Body of pancreas (tissue), 4 donors: ENCODE data around the gene SHFL. TPM values are rescaled to one million over a fixed set of nuclear protein-coding genes. Genes with fewer than 3 reads are reported as not detected.

Experiments
- ATAC-seq: fragments of 150-250 bp; one replicate; pipeline ENCODE4 v1.9.1; 2016
- DNase-seq, 4 donors: peaks; one replicate each; pipeline ENCODE4 v3.0.0-alpha.2; 2019
- H3K27ac ChIP-seq, 4 donors: fragments of 200-600 bp; sonication (generic); 1 replicate in 3 of 4; 2 replicates in 1 of 4; pipeline versions ENCODE4 v1.5.1 to v1.6.1; 2016 to 2019; ENCODE audit warnings: mild to moderate bottlenecking in 1 of 4, mixed read lengths in 1 of 4, moderate library complexity in 1 of 4
- H3K27me3 ChIP-seq, 2 donors: fragments of 200-600 bp; sonication (generic); one replicate each; pipeline ENCODE4 v1.6.0; 2016; ENCODE audit warnings: mild to moderate bottlenecking in 1 of 2
- H3K36me3 ChIP-seq, 2 donors: fragments of 200-600 bp; sonication (generic); replicated peaks in 1 of 2; 2 replicates each; pipeline ENCODE4 v1.5.1; 2016; ENCODE audit warnings: low read depth in 2 of 2; ENCODE audit not compliant: insufficient read depth in 1 of 2
- H3K4me1 ChIP-seq: fragments of 200-600 bp; sonication (generic); one replicate; pipeline ENCODE4 v1.6.0; 2016
- H3K4me3 ChIP-seq, 2 donors: fragments of 200-600 bp; sonication (generic); 1 replicate in 1 of 2; 2 replicates in 1 of 2; pipeline ENCODE4 v1.5.1; 2016 to 2019
- H3K9me3 ChIP-seq, 3 donors: fragments of 200-600 bp; sonication (generic); 1 replicate in 2 of 3; 2 replicates in 1 of 3; pipeline ENCODE4 v1.5.1; 2016
- POLR2A ChIP-seq, 3 donors: fragments of 450-650 bp; IDR thresholded peaks; one replicate each; pipeline ENCODE4 v1.6.1; 2016; ENCODE audit warnings: antibody characterized with exemption in 3 of 3, mild to moderate bottlenecking in 2 of 3
- WGBS, 2 donors: methylation state at CpG; one replicate each; pipeline ENCODE4 v1.1.5; 2017; 5-methylcytosine and 5-hydroxymethylcytosine counted together
- intact Hi-C: fragments of 100-400 bp; cut with DNase I; formaldehyde crosslinking; loops from one replicate; pipeline ENCODE4 v1.15.1; 2023
- total RNA-seq, 2 donors: library from RNA; depleted of rRNA; stranded (reverse); fragments of >200 nt; gene quantifications; one replicate each; pipeline ENCODE4 v1.1.0, GENCODE V29; 2016
- TF ChIP-seq, protein P1 (sequence below), 7 experiments: fragments of 450-650 bp in 4 of 7; fragments of 200-600 bp in 3 of 7; sonication (generic) in 3 of 7; IDR thresholded peaks; one replicate each; pipeline ENCODE4 v1.5.1; 2016 to 2019; ENCODE audit warnings: antibody characterized with exemption in 7 of 7

The SHFL gene
- total RNA-seq, 2 donors from 2014 or later, result 19.1 to 21.0 TPM

DNA sequence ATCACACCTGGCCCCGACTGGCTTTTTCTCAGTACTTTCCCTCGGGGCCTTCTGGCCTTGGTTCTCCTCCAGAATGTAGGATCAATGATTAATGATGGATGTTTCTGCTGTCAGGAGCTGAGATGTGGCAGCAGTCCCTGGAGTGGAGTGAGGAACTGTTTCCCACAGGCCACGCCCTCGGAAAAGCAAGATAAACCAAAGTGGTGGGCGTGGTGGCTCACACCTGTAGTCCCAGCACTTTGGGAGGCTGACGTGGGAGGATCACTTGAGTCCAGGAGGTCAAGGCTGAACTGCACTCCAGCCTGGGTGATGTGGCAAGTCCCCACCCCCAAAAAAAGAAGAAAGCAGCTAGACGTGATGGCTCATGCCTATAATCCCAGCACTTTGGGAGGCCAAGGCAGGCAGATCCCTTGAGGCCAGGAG lies 7.1 kb upstream of the SHFL start:
- no peaks in the 10 kb centered on the region for H3K27me3 ChIP-seq
- H3K27ac ChIP-seq, result peak overlapping the region in 2 of 4 donors; percentile 41 to 55
- DNase-seq, result peak; percentile 62 to 67 (median 64)
- H3K4me1 ChIP-seq, result peaks cover 12% of the 10 kb centered on the region
- no peaks in the 10 kb centered on the region for H3K36me3 ChIP-seq
- H3K4me3 ChIP-seq, result no peak overlapping the region
- 16 to 27% methylated on average over 5 to 7 of the region's 7 CpGs for WGBS, 2 donors
- no peak for TF ChIP-seq POLR2A (IDR thresholded peaks at IDR 0.05)
- TF ChIP-seq, protein P1, sequence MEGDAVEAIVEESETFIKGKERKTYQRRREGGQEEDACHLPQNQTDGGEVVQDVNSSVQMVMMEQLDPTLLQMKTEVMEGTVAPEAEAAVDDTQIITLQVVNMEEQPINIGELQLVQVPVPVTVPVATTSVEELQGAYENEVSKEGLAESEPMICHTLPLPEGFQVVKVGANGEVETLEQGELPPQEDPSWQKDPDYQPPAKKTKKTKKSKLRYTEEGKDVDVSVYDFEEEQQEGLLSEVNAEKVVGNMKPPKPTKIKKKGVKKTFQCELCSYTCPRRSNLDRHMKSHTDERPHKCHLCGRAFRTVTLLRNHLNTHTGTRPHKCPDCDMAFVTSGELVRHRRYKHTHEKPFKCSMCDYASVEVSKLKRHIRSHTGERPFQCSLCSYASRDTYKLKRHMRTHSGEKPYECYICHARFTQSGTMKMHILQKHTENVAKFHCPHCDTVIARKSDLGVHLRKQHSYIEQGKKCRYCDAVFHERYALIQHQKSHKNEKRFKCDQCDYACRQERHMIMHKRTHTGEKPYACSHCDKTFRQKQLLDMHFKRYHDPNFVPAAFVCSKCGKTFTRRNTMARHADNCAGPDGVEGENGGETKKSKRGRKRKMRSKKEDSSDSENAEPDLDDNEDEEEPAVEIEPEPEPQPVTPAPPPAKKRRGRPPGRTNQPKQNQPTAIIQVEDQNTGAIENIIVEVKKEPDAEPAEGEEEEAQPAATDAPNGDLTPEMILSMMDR (IDR thresholded peaks at IDR 0.05), result no peak
- peak; percentile 91 for ATAC-seq
- no peaks in the 10 kb centered on the region for H3K9me3 ChIP-seq
- intact Hi-C loops, result no loop called here

DNA sequence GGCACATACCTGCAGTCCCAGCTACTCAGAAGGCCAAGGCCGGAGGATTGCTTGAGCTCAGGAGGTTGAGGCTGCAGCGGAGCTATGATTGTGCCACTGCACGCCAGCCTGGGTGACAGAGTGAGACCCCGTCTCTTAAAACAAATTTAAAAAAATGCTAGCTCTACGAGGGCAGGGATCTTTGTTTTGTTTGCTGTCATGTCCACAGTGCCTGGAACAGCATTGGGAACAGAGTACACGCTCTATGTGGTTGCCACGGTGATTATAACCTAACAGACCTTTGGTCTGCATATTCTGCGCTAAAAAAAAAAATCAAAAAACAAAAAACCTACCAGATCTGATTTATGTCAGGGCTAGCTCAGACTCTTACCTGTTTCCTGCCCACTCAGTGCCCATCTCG lies 2.2 kb upstream of the SHFL start:
- Histone ChIP-seq H3K27me3 (no peaks in the 10 kb centered on the region), H3K27ac (no peak overlapping the region), H3K9me3 (no peaks in the 10 kb centered on the region), H3K36me3 (no peaks in the 10 kb centered on the region), H3K4me1 (peaks cover 6% of the 10 kb centered on the region), H3K4me3 (no peak overlapping the region)
- ATAC-seq (no peak), DNase-seq (no peak)
- intact Hi-C loops, result no loop called here
- WGBS, 2 donors, result 80 to 82% methylated on average over 9 of the region's 9 CpGs
- TF ChIP-seq, protein P1 (IDR thresholded peaks at IDR 0.05), result no peak
- TF ChIP-seq POLR2A (IDR thresholded peaks at IDR 0.05), result no peak

DNA sequence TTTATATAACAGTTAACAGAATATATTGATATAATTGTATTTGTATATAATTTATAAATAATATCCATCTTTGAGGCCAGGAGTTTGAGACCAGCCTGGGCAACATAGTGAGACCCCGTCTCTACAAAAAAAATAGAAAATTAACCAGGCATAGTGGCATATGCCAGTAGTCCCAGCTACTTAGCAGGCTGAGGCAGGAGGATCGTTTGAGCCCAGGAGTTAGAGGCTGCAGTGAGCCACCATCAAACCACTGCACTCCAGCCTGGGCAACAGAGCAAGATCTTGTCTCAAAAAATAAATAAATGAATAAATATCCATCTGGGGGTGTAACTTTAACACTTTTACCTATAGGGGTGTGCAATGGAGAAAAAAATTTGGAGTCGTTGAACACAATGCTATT lies 1.3 kb upstream of the SHFL start:
- ATAC-seq, result no peak
- no peaks in the 10 kb centered on the region for H3K27me3 ChIP-seq
- H3K4me3 ChIP-seq, result no peak overlapping the region
- H3K9me3 ChIP-seq, result no peaks in the 10 kb centered on the region
- no peak for DNase-seq
- no peaks in the 10 kb centered on the region for H3K36me3 ChIP-seq
- no peak for TF ChIP-seq POLR2A (IDR thresholded peaks at IDR 0.05)
- TF ChIP-seq, protein P1 (IDR thresholded peaks at IDR 0.05), result no peak
- intact Hi-C loops, result no loop called here
- 73 to 76% methylated on average over 3 of the region's 3 CpGs for WGBS, 2 donors
- no peaks in the 10 kb centered on the region for H3K4me1 ChIP-seq
- no peak overlapping the region for H3K27ac ChIP-seq

DNA sequence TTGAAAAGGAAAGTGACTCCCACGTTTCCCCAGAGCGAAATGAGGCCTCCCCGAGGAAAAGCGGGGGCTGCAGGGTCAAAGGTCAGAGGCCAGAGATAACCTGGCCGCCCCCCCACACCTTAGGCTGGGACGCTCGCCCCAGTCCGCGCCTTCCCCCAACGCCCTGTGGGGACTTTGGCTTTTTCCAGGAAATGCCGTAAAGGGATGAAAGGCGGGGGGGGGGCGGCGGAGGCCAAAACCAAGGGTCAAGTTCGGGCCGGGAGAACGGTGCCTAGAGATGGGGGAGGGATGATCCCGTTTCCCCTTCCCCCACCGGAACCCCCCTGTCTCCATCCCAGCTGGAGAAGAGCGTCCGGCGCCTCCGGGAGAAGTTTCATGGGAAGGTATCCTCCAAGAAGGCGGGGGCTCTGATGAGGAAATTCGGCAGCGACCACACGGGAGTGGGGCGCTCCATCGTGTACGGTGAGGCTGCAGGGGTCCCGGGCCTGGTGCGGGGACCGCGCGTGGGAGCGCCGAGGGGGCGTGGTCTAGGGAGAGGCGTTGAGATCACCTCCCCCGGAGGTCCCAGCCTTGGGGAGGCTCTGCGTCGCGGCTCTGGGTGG lies 575 bp downstream of the SHFL start:
- DNase-seq (peak in 1 of 4 donors; percentile 28), ATAC-seq (peak; percentile 23)
- no peak for TF ChIP-seq POLR2A (IDR thresholded peaks at IDR 0.05)
- TF ChIP-seq, protein P1 (IDR thresholded peaks at IDR 0.05), result no peak
- WGBS, 2 donors, result 16 to 17% methylated on average over 18 to 43 of the region's 43 CpGs
- intact Hi-C loops, result no loop called here
- Histone ChIP-seq H3K4me1 (peaks cover under 1% of the 10 kb centered on the region), H3K27me3 (no peaks in the 10 kb centered on the region), H3K36me3 (no peaks in the 10 kb centered on the region), H3K9me3 (no peaks in the 10 kb centered on the region), H3K27ac (peak overlapping the region; percentile 68 to 80 (median 75)), H3K4me3 (peak overlapping the region; percentile 69 to 86)
